GM12891 (cell line): ENCODE data around the gene RALGAPA2.

Source experiments
- PAX5 ChIP-seq: IDR thresholded peaks from 2 replicates; pipeline ENCODE4 v1.6.1; 2011; ENCODE audit warnings: low read length, moderate library complexity, mild to moderate bottlenecking; ENCODE audit not compliant: insufficient read depth, severe bottlenecking
- POLR2A ChIP-seq: IDR thresholded peaks from 2 replicates; pipeline ENCODE4 v1.6.1; 2011; ENCODE audit warnings: low read depth, low read length, control low read depth

GRCh38 chr20:20721489-20721888 is 9.0 kb upstream of the RALGAPA2 start:
- TF ChIP-seq PAX5 (no peak), POLR2A (no peak)
